Hepatocyte (in vitro differentiated cells): ENCODE data around the gene NLRC5. TPM values are rescaled to one million over a fixed set of nuclear protein-coding genes. Genes with fewer than 3 reads are reported as not detected.

Source experiments
- DNase-seq: peaks from one replicate; pipeline ENCODE4 v3.0.0-alpha.2; 2016; ENCODE audit warnings: low spot score
- H2AFZ ChIP-seq: fragments of 200-600 bp; sonication (generic); 2 replicates; pipeline ENCODE4 v1.6.0; 2016; ENCODE audit warnings: antibody characterized with exemption, mild to moderate bottlenecking
- H3K27ac ChIP-seq: fragments of 200-600 bp; sonication (generic); 2 replicates; pipeline ENCODE4 v1.5.1; 2016; ENCODE audit warnings: mild to moderate bottlenecking
- H3K27me3 ChIP-seq: fragments of 200-600 bp; sonication (generic); 2 replicates; pipeline ENCODE4 v1.6.1; 2016
- H3K36me3 ChIP-seq: fragments of 200-600 bp; sonication (generic); replicated peaks from 2 replicates; pipeline ENCODE4 v1.5.1; 2016; ENCODE audit warnings: low read depth; ENCODE audit not compliant: insufficient read depth
- H3K4me1 ChIP-seq: fragments of 200-600 bp; sonication (generic); 2 replicates; pipeline ENCODE4 v1.5.1; 2016; ENCODE audit warnings: mild to moderate bottlenecking, moderate library complexity; ENCODE audit not compliant: insufficient read depth
- H3K4me2 ChIP-seq: fragments of 200-600 bp; sonication (generic); 2 replicates; pipeline ENCODE4 v1.6.0; 2016
- H3K4me3 ChIP-seq: fragments of 200-600 bp; sonication (generic); 2 replicates; pipeline ENCODE4 v1.5.1; 2016; ENCODE audit warnings: mild to moderate bottlenecking
- H3K79me2 ChIP-seq: fragments of 200-600 bp; sonication (generic); 2 replicates; pipeline ENCODE4 v1.6.0; 2017; ENCODE audit warnings: mild to moderate bottlenecking
- H3K9me2 ChIP-seq: fragments of 200-600 bp; sonication (generic); replicated peaks from 2 replicates; pipeline ENCODE4 v1.6.0; 2017; ENCODE audit warnings: mild to moderate bottlenecking; ENCODE audit not compliant: insufficient read depth
- H3K9me3 ChIP-seq: fragments of 200-600 bp; sonication (generic); 2 replicates; pipeline ENCODE4 v1.5.1; 2016; ENCODE audit warnings: low read depth, mild to moderate bottlenecking
- H4K20me1 ChIP-seq: fragments of 200-600 bp; sonication (generic); 2 replicates; pipeline ENCODE4 v1.6.0; 2016; ENCODE audit warnings: mild to moderate bottlenecking; ENCODE audit not compliant: insufficient read depth, poor library complexity, severe bottlenecking
- CTCF ChIP-seq: fragments of 200-600 bp; sonication (generic); IDR thresholded peaks from 2 replicates; pipeline ENCODE4 v1.5.1; 2016; ENCODE audit warnings: antibody characterized with exemption, mild to moderate bottlenecking; ENCODE audit not compliant: poor library complexity
- EZH2 ChIP-seq: fragments of 200-600 bp; sonication (generic); IDR thresholded peaks from 2 replicates; pipeline ENCODE4 v1.6.1; 2016; ENCODE audit warnings: antibody characterized with exemption, mild to moderate bottlenecking, borderline replicate concordance
- EZH2phosphoT487 ChIP-seq: fragments of 200-600 bp; sonication (generic); IDR thresholded peaks from one replicate; pipeline ENCODE4 v1.6.1; 2018; ENCODE audit warnings: antibody characterized with exemption, mild to moderate bottlenecking, low read depth, moderate library complexity; ENCODE audit not compliant: unreplicated experiment, severe bottlenecking
- WGBS: methylation state at CpG from one replicate; pipeline ENCODE4 v1.1.6; 2016; ENCODE audit warnings: low lambda C conversion rate; ENCODE audit errors: missing lambda C conversion rate; 5-methylcytosine and 5-hydroxymethylcytosine counted together
- polyA plus RNA-seq: library from polyadenylated mRNA; unstranded; fragments of >200 nt; fragmentation: Nextera tagmentation; extraction: Ambion mirVana; gene quantifications from 2 replicates; pipeline ENCODE4 v1.2.1, GENCODE V29; 2016
- total RNA-seq: library from RNA; depleted of rRNA; stranded (reverse); fragments of >200 nt; gene quantifications from 2 replicates; pipeline ENCODE4 v1.2.3, GENCODE V29; 2014

NLRC5 gene
- total and polyA plus RNA-seq, 2 experiments from 2014 or later, result 6.4 to 7.0 TPM

DNA sequence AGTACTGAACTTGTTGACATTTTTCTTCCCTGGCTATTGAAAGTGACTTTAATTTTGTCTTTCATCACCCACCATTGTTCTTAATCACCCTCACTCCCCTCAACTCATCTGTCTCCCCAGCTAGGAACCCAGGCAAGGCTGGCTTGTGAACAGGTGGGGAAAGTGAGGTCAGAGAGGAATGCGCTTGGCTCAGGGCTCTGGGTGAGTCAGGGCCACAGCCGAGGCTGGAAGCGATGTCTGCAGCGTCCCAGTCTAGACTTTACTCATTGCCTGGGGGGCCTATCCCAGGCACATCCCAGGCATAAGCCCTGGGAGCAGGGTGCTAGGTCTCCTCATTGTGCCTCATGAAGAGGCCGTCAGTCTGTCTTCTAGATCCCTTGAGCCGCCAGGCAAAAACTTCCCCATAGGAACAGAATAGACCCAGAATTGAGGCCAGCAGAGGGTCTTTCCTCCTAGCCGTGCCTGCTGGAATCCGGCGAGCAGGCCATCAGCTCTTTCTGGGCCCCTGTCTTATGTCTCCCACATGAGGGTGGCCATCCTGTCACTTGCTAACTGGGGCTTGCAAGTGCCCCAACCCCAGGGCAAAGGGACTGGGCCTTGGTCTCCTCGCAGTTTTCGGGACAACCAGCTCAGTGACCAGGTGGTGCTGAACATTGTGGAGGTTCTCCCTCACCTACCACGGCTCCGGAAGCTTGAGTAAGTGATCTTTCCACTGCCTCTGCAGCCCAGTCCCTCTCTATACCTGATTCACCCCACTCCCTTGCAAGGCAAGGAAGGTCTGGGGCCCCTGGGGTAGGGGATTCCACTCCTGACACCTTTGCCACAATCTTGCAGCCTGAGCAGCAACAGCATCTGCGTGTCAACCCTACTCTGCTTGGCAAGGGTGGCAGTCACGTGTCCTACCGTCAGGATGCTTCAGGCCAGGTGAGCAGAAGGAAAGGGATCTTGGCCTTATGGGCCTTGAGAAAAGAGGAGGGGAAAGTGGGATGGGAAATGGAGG lies 40.1 kb downstream of the NLRC5 start:
- Histone ChIP-seq H4K20me1 (no peaks in the 10 kb centered on the region), H3K9me2 (no peaks in the 10 kb centered on the region), H3K4me1 (no peaks in the 10 kb centered on the region), H3K79me2 (no peaks in the 10 kb centered on the region), H3K27ac (no peak overlapping the region), H3K27me3 (no peaks in the 10 kb centered on the region), H3K9me3 (no peaks in the 10 kb centered on the region), H2AFZ (no peak overlapping the region), H3K4me2 (no peak overlapping the region), H3K36me3 (no peaks in the 10 kb centered on the region), H3K4me3 (no peak overlapping the region)
- no peak for DNase-seq
- WGBS, result 90% methylated on average over 16 of the region's 16 CpGs
- no peak for TF ChIP-seq CTCF
- TF ChIP-seq EZH2, result no peak
- TF ChIP-seq EZH2phosphoT487, result no peak

GRCh38 chr16:57030346-57030902 lies 41.1 kb downstream of the NLRC5 start:
- Histone ChIP-seq H3K4me2 (no peak overlapping the region), H3K9me3 (no peaks in the 10 kb centered on the region), H4K20me1 (no peaks in the 10 kb centered on the region), H3K36me3 (no peaks in the 10 kb centered on the region), H3K4me1 (no peaks in the 10 kb centered on the region), H3K9me2 (no peaks in the 10 kb centered on the region), H2AFZ (no peak overlapping the region), H3K27me3 (no peaks in the 10 kb centered on the region), H3K27ac (no peak overlapping the region), H3K79me2 (no peaks in the 10 kb centered on the region), H3K4me3 (no peak overlapping the region)
- WGBS, result 84% methylated on average over 2 of the region's 2 CpGs
- TF ChIP-seq EZH2phosphoT487 (no peak), CTCF (no peak), EZH2 (no peak)
- no peak for DNase-seq

DNA sequence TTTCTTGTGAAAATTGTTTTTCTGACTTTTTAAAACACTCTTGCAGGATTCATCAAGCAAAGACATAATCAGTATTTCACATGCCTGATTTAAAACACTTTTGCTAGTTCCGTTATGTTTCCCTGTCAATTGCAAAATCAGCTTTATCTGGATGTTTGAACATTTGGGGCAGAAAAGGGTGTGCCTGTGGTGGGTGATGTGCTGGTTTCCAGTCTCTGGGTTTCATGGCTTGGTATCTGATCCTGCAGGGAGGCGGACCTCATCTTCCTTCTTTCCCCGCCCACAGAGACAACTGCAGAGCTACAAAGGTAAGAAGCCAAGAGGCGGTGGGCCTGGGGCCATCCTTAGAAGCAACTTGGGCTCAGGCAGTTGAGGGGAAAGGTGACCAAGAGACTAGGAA lies 41.8 kb downstream of the NLRC5 start:
- no peaks in the 10 kb centered on the region for H3K79me2 ChIP-seq
- H3K9me2 ChIP-seq, result no peaks in the 10 kb centered on the region
- no peak for DNase-seq
- H3K27ac ChIP-seq, result no peak overlapping the region
- no peak overlapping the region for H3K4me3 ChIP-seq
- TF ChIP-seq EZH2phosphoT487, result no peak
- TF ChIP-seq EZH2, result no peak
- TF ChIP-seq CTCF, result no peak
- no peak overlapping the region for H3K4me2 ChIP-seq
- no peak overlapping the region for H2AFZ ChIP-seq
- H4K20me1 ChIP-seq, result no peaks in the 10 kb centered on the region
- no peaks in the 10 kb centered on the region for H3K9me3 ChIP-seq
- H3K4me1 ChIP-seq, result no peaks in the 10 kb centered on the region
- 77% methylated on average over 4 of the region's 4 CpGs for WGBS
- H3K27me3 ChIP-seq, result no peaks in the 10 kb centered on the region
- no peaks in the 10 kb centered on the region for H3K36me3 ChIP-seq
